C4-2B (cell line): Measurements from ENCODE around the gene TRIM41.

Experiments
- H3K27ac ChIP-seq: fragments of 450-650 bp; 2 replicates; pipeline ENCODE4 v1.5.1; 2017
- ZFX ChIP-seq: fragments of 450-650 bp; IDR thresholded peaks from 2 replicates; pipeline ENCODE4 v1.6.1; 2017
- TF ChIP-seq, protein P1 (sequence below): fragments of 450-650 bp; conservative IDR thresholded peaks from 2 replicates; pipeline ENCODE4 v1.5.1; 2017; ENCODE audit warnings: mild to moderate bottlenecking

Gene TRIM41

DNA sequence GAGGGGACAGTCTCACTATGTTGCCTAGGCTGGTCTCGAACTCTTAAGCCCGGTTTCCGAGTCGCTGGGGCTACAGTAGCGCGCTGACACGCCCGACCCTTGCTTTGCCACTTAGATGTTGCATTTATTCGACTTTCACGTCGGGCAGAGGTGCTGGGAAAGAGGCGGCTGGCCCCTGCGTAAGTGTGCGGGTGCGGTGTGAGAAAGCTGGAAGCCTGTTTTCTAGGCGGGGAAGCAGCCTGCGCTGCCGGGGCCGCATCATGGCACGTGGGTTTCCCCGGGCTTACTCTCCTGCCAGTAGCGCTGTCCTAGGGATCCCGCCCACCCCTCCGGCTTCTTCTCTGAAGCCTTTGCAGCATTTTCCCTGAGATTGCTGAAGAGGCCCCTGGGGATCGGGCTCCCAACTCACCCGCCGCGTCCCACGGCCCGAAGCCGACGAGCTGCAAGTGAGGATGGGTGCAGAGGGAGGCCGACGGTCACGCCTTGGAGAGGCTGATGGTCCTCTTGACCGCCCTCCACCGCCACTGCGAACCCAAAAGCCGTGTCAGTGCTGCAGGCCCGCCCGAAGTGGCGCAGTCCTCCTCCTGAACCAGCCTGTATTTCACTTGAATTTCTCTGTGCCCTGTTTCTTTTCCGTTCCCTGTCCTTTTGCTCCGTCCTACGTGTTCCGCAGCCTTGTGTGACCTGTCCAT, 5.8 kb upstream of the TRIM41 start:
- no peak for TF ChIP-seq ZFX
- TF ChIP-seq, protein P1, sequence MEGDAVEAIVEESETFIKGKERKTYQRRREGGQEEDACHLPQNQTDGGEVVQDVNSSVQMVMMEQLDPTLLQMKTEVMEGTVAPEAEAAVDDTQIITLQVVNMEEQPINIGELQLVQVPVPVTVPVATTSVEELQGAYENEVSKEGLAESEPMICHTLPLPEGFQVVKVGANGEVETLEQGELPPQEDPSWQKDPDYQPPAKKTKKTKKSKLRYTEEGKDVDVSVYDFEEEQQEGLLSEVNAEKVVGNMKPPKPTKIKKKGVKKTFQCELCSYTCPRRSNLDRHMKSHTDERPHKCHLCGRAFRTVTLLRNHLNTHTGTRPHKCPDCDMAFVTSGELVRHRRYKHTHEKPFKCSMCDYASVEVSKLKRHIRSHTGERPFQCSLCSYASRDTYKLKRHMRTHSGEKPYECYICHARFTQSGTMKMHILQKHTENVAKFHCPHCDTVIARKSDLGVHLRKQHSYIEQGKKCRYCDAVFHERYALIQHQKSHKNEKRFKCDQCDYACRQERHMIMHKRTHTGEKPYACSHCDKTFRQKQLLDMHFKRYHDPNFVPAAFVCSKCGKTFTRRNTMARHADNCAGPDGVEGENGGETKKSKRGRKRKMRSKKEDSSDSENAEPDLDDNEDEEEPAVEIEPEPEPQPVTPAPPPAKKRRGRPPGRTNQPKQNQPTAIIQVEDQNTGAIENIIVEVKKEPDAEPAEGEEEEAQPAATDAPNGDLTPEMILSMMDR = no peak
- peak overlapping the region; percentile 16; the same call in 1 of the 2 replicates for H3K27ac ChIP-seq

DNA sequence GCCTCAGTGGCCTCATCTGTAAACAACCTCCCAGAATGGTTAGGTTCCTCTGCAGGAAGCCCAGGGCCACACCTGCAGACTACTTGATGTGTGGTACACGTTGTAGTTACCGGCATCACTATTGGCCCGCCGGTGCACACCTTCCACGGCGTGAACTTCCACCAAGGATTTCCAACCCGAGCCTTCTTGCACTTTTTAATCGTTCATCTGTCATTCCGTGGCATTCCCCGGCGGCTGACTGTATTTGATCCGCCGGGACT, 5.3 kb upstream of the TRIM41 start:
- TF ChIP-seq ZFX = no peak
- H3K27ac ChIP-seq = peak overlapping the region; percentile 16; the same call in 1 of the 2 replicates

DNA sequence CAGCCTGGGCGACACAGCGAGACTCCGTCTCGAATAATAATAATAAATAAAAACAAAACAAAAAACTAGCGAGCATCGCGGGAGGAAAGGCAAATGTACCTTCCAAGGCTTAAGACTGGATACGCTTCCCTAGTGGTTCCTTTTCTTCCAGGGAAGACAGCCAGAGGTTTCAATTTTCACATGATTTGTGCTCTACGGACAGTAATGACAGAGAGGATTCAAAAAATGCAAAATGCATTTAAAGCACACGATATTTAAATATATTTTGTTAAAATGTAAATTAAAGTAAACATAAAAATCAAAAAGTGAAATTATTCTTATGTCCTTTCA, 4.3 kb upstream of the TRIM41 start:
- H3K27ac ChIP-seq = no peak overlapping the region

DNA sequence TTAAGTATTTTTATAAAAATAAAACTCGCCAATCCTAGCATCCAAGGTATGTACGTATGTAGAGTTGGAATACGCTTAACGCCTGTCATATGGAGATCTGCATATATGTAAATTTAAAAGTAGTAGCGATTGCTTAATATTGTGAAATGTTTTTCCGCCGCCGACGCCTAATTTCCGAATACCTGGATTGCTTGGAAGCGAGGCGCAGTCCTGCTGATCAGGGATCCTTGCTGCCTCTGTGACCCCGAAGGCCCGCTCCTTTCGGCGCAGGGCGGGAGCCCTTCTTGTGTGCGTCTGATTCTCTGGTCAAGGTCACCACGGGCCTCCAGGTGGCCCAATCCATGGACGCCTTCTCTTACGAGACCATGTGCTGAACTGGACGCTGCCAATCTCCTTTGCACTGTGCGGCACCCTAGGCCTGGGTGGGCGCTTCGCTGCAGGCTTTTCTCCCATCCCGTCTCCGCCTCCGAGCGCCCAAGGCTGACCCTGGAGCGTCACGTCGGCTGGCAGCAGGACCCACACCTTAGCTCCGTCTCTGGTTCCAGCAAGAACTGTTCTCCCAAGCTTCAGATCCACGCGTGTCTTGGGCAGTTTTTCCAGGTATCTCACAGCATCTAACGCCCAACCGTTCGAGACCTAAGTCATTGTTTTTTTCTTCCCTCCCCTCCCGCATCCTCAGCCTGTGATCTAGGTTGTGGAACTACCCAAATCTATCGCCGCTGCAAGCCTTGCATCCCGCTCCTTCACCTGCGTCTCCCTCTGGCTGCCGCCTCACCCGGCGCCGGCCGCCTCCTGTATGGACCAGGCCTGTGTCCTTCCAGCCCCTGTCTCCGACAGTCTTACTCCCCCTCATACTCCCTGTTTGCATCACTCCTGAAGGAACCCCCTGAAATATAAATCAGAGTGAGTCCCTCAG, 3.6 kb upstream of the TRIM41 start:
- H3K27ac ChIP-seq = no peak overlapping the region
- TF ChIP-seq, protein P1 = no peak
- TF ChIP-seq ZFX = no peak

More for the DNA sequence above, 4.3 kb upstream of the TRIM41 start:
- TF ChIP-seq ZFX = no peak
- TF ChIP-seq, protein P1 = no peak

DNA sequence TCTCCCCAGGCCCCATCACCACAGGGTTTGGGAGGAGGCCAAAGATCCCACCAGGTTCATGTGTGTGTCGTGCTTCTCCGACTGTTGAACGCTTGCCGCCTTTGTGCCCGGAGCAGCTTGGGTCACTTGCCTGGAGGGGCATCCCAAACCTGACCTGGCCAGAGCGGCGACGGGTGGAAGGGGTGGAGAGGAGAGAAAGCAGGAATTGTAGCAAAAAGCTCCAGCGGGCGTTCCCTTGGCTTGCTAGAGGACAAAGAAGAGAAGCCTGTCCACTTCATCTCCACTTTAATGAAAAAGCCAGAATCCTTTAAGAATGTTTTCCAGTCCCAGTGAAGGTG, 2.9 kb upstream of the TRIM41 start:
- H3K27ac ChIP-seq = no peak overlapping the region
- TF ChIP-seq, protein P1 = no peak
- no peak for TF ChIP-seq ZFX

DNA sequence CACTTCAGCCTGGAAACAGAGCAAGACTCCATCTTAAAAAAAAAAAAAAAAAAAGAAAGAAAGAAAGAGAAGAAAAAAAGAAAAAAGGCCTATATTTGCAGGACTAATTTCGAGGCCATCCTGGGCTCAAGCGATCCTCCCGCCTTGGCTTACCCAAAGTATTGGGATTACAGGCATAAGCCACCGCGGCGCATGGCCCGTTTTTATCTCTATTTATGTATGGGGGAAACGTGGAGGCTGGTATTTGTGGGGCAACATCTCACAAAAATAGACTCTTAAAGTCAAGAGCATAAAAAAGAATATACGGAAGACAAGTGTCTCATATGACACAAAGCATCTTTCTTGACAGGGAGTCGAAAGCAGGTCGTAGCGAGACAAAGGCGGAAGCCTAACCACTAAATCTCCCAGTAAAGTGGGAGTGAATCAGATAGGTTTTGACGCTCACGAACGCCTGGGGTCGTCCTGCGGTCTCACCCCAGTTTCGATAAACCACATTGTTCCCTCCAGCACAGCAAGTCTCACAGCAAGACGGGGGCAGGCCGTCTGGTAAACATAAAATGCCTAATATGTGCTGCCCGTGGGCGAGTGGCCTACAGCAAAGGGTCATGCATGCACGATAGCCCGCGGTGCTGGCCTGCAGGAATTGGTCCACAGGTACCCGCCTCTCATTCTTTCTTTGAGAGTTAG, 1.8 kb upstream of the TRIM41 start:
- peak overlapping the region; percentile 91 for H3K27ac ChIP-seq
- TF ChIP-seq, protein P1 = no peak
- TF ChIP-seq ZFX = no peak

DNA sequence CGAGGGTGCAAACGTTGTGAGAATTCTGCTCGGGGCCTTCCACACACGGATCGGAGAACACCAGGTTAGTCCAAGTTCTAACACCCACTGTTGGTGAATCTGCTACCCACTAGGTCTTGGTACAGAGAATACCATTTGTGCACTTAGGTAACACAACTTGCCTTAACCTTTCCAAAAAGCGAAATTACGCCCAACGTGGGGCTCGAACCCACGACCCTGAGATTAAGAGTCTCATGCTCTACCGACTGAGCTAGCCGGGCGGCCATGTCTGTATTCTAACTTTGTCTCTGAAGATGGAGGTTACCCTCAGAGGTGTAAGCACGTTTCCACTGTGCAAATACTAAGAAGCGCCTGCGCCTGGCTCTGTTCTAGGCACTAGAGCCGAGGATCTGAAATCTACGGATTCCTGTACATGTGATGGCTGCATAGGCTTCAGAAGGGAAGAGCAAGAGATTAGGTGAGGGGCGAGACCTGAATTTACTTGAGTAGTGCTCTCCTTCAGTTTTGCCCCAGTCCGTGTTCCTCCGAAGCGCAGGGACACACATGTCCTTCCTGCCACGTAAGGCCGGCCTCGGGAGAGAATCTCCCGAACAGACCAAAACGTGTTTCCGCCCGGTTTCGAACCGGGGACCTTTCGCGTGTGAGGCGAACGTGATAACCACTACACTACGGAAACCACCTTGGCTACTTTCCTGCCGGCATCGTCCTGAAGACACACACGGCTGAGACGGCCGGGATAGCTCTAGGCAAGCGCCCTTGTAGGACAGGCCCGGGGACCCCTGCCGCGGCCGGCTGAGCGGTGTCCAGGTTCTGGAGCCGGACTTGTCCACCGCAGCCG, 1.1 kb upstream of the TRIM41 start:
- H3K27ac ChIP-seq = peak overlapping the region; percentile 91
- no peak for TF ChIP-seq ZFX
- TF ChIP-seq, protein P1 = no peak
